T-cell (primary cell): ENCODE measurements around the gene CCER1. TPM values are rescaled to one million over a fixed set of nuclear protein-coding genes. Genes with fewer than 3 reads are reported as not detected.
A peak's percentile ranks its signal among the peaks of the same experiment; 100 is the strongest.

Experiments used
- ATAC-seq, 4 experiments: fragments of 200-7000 bp in 3 of 4; fragments of 150-1000 bp in 1 of 4; cut with Tn5 transposase; replicated peaks in 1 of 4; 1 replicate in 3 of 4; 2 replicates in 1 of 4; pipeline ENCODE4 v1.10.0; 2021; ENCODE audit warnings: moderate library complexity in 3 of 4, mild to moderate bottlenecking in 2 of 4, moderate number of reproducible peaks in 1 of 4
- CTCF ChIA-PET, 2 donors: fragments of 300-600 bp; sonication (Branson Sonifier 250); formaldehyde crosslinking; loops; one replicate each; lab custom pipeline; 2022; ENCODE audit warnings: antibody characterized with exemption in 2 of 2; lab: Charles Lee
- POLR2A ChIA-PET, 2 donors: fragments of 300-600 bp; sonication (Branson Sonifier 250); formaldehyde crosslinking; loops; one replicate each; lab custom pipeline; 2022; ENCODE audit warnings: antibody characterized with exemption in 2 of 2; lab: Charles Lee
- DNase-seq, 35 experiments: peaks; one replicate each; pipeline versions ENCODE4 v3.0.0 to v3.0.0-alpha.2; 2013 to 2023
- H3K27ac ChIP-seq: one replicate; pipeline ENCODE4 v1.5.1; 2013; ENCODE audit warnings: low read length
- H3K27me3 ChIP-seq, 2 experiments: replicated peaks in 1 of 2; 1 replicate in 1 of 2; 2 replicates in 1 of 2; pipeline versions ENCODE4 v1.6.1 to v1.7.0; 2013; ENCODE audit warnings: low read length in 1 of 2, mixed read lengths in 1 of 2; ENCODE audit not compliant: control insufficient read depth in 2 of 2, insufficient read depth in 2 of 2; ENCODE audit errors: extremely low read depth in 1 of 2
- H3K36me3 ChIP-seq, 2 donors: 1 replicate in 1 of 2; 2 replicates in 1 of 2; pipeline versions ENCODE4 v1.6.1 to v1.7.0; 2013; ENCODE audit warnings: low read length in 1 of 2; ENCODE audit not compliant: control insufficient read depth in 2 of 2, insufficient read depth in 1 of 2; ENCODE audit errors: extremely low read depth in 1 of 2
- H3K4me1 ChIP-seq, 2 experiments: 1 replicate in 1 of 2; 2 replicates in 1 of 2; pipeline versions ENCODE4 v1.6.1 to v1.7.0; 2013; ENCODE audit warnings: low read length in 2 of 2, mixed read lengths in 1 of 2; ENCODE audit not compliant: insufficient read depth in 2 of 2, control insufficient read depth in 1 of 2; ENCODE audit errors: extremely low read depth in 1 of 2
- H3K4me3 ChIP-seq, 2 donors: 1 replicate in 1 of 2; 2 replicates in 1 of 2; pipeline versions ENCODE4 v1.5.1 to v1.7.0; 2013; ENCODE audit warnings: mild to moderate bottlenecking in 2 of 2, low read length in 1 of 2, moderate library complexity in 1 of 2; ENCODE audit not compliant: control insufficient read depth in 1 of 2; ENCODE audit errors: extremely low read depth in 1 of 2
- H3K9me3 ChIP-seq: 2 replicates; pipeline ENCODE4 v1.7.0; 2013
- H3K27ac Mint-ChIP-seq, 2 donors: one replicate each; pipeline ENCODE4 v1.8.0; 2020 to 2021; ENCODE audit warnings: mild to moderate bottlenecking in 2 of 2, mixed read lengths in 2 of 2
- H3K27me3 Mint-ChIP-seq, 2 donors: one replicate each; pipeline ENCODE4 v1.8.0; 2021 to 2022; ENCODE audit warnings: mixed read lengths in 2 of 2
- H3K36me3 Mint-ChIP-seq: one replicate; pipeline ENCODE4 v1.8.0; 2021; ENCODE audit warnings: mixed read lengths
- H3K4me1 Mint-ChIP-seq, 3 donors: one replicate each; pipeline ENCODE4 v1.8.0; 2020 to 2022; ENCODE audit warnings: mixed read lengths in 3 of 3, mild to moderate bottlenecking in 1 of 3
- H3K4me3 Mint-ChIP-seq, 3 donors: one replicate each; pipeline ENCODE4 v1.8.0; 2020 to 2022; ENCODE audit warnings: mild to moderate bottlenecking in 3 of 3, mixed read lengths in 3 of 3, moderate library complexity in 3 of 3
- H3K9me3 Mint-ChIP-seq, 3 donors: one replicate each; pipeline ENCODE4 v1.8.0; 2020 to 2022; ENCODE audit warnings: mixed read lengths in 3 of 3
- whole genome bisulfite sequencing: methylation state at CpG from one replicate; pipeline ENCODE4 v1.1.5; 2013; ENCODE audit warnings: missing lambda C conversion rate; ENCODE audit not compliant: insufficient coverage; 5-methylcytosine and 5-hydroxymethylcytosine counted together
- total RNA-seq, 35 experiments: library from RNA in 6 of 35; stranded (reverse) in 6 of 35; fragments of 120-200 nt in 1 of 35; gene quantifications; one replicate each; pipeline versions ENCODE4 v1.2.1 to v1.2.4 and lab custom pipeline; 2013 to 2026

The CCER1 gene
- total RNA-seq, 5 donors from 2014 or later (not counting 1 experiment from before 2014, with no cell fraction given): not detected

DNA sequence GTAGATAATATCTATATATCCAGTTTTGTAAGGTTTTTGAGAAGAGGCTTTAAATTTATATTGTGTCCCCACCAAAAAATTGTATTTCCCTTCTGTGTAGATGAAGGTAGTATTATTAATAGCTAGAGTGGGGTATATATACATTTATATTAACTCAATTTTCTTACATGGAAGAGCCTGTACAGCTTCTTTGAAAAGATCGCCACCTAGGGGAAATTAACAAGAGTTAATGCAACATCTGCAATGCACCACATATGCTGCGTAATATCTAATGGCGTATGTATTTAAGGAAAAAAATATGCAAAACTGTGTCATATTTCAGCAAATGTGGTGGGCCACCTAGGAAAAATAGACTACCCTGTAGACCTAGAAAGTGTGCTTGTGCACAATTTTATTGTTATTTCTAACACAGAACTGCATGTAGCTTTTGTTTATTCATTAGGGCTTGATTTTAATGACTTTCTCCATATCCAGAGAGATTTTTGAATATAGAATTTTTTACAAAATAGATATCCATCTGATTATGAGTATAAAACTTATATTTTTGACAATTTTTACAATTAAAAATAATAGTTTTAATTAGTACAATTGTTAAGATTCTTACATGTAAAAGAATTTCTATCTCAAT lies 14.0 kb downstream of the CCER1 start:
- Histone ChIP-seq H3K27me3 (peaks cover 0 to 7% of the 10 kb centered on the region in 2 experiments), H3K9me3 (no peaks in the 10 kb centered on the region), H3K36me3 (no peaks in the 10 kb centered on the region), H3K4me1 (no peaks in the 10 kb centered on the region), H3K27ac (no peak overlapping the region), H3K4me3 (no peak overlapping the region)
- ATAC-seq: no peak
- peaks cover 8 to 9% of the 10 kb centered on the region in 2 donors for H3K27me3 Mint-ChIP-seq
- H3K4me3 Mint-ChIP-seq: no peak overlapping the region
- H3K36me3 Mint-ChIP-seq: no peaks in the 10 kb centered on the region
- H3K27ac Mint-ChIP-seq: no peak overlapping the region
- no peaks in the 10 kb centered on the region for H3K9me3 Mint-ChIP-seq
- H3K4me1 Mint-ChIP-seq: no peaks in the 10 kb centered on the region
- CTCF ChIA-PET: interaction anchor here (0.7 to 1.1 kb wide), 5 partner anchors 8 to 1398 kb away, joined by 3 to 4 read pairs (median 3); no protein-coding TSS in a partner anchor
- POLR2A ChIA-PET: interaction anchor here in 1 of 2 donors (0.7 kb wide), 1 partner anchor 1326 kb away, joined by 4 read pairs; no protein-coding TSS in a partner anchor
- peak in 1 of 35 experiments; percentile 25 for DNase-seq
- WGBS: no CpG with 5 or more reads among the region's 3 CpGs

DNA sequence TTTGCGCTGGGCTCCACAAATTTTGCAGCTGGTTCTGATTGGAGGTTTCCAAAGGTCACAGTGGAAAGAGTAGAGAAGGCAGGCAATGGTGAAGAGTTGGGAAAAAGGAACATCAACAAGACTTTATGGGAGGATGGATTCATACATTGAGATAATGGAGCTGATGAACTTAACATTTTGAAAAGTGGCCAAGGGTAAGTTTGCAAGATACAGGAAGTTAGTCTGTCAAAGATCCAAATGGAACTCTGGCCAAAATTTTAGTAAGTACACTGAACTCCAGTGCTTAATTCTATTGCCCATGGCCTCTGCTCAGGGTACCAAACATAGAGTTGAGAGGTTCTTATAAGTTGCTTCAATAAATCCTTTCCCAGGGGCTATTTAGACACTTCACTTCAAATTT lies 15.6 kb downstream of the CCER1 start:
- no peaks in the 10 kb centered on the region for H3K9me3 Mint-ChIP-seq
- no peak overlapping the region for H3K4me3 Mint-ChIP-seq
- Histone ChIP-seq H3K4me3 (no peak overlapping the region), H3K4me1 (no peaks in the 10 kb centered on the region), H3K9me3 (no peaks in the 10 kb centered on the region), H3K27me3 (peaks cover 0 to 7% of the 10 kb centered on the region in 2 experiments), H3K36me3 (no peaks in the 10 kb centered on the region), H3K27ac (no peak overlapping the region)
- CTCF ChIA-PET: interaction anchor here in 1 of 2 donors (0.7 kb wide), 1 partner anchor 647 kb away, joined by 5 read pairs; no protein-coding TSS in a partner anchor
- POLR2A ChIA-PET: no interaction called here
- H3K27me3 Mint-ChIP-seq: peaks cover 12 to 14% of the 10 kb centered on the region in 2 donors
- no peaks in the 10 kb centered on the region for H3K36me3 Mint-ChIP-seq
- ATAC-seq: no peak
- no peaks in the 10 kb centered on the region for H3K4me1 Mint-ChIP-seq
- WGBS: 80% methylated on average over 1 of the region's 1 CpG
- DNase-seq: no peak
- no peak overlapping the region for H3K27ac Mint-ChIP-seq

DNA sequence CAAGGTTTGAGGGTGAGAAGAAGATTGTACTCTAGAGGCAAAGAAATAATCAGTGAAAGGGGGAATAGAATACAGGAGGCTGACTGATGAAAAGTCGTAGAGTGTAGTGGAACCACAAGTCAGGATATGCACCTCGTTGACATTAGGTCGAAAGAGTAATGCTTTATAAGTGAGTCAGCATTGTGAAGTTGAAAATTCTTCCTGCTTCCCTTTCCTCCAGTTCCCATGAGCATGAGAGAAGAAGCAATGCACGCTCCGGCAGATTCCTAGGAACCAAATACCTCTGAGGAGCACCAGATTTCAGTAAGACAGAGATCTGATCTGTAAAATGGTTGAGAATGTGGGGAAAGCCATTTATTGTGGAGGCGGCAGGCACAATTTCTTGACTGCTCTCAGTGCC lies 16.5 kb downstream of the CCER1 start:
- DNase-seq (no peak), ATAC-seq (no peak)
- no peak overlapping the region for H3K4me3 ChIP-seq
- Mint-ChIP-seq H3K4me1 (no peaks in the 10 kb centered on the region), H3K4me3 (no peak overlapping the region), H3K36me3 (no peaks in the 10 kb centered on the region), H3K27me3 (peaks cover 12 to 14% of the 10 kb centered on the region in 2 donors), H3K9me3 (no peaks in the 10 kb centered on the region), H3K27ac (no peak overlapping the region)
- H3K27me3 ChIP-seq: peaks cover 0 to 7% of the 10 kb centered on the region in 2 experiments
- WGBS: 17% methylated on average over 1 of the region's 6 CpGs
- no peaks in the 10 kb centered on the region for H3K4me1 ChIP-seq
- CTCF ChIA-PET: no interaction called here
- POLR2A ChIA-PET: no interaction called here
- H3K27ac ChIP-seq: no peak overlapping the region
- no peaks in the 10 kb centered on the region for H3K9me3 ChIP-seq
- no peaks in the 10 kb centered on the region for H3K36me3 ChIP-seq

DNA sequence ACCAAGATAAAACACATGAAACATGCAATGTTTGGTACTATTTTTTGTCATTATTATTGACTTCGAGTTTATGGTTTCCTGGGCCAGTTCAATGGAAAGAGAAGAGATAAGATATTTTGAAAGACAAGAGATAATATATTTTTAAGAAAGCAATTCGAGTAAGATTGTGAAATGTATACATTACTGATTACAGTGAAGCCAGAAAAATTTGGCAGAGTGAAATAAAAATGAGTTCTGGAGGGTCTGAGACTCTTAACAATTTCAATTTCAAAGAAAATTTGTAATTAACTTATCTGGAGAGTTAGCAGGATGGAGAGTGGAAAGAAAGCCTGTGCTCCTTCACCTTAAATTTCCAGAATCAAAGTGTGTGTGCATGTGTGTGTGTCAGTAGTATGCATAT lies 17.3 kb downstream of the CCER1 start:
- no peaks in the 10 kb centered on the region for H3K9me3 Mint-ChIP-seq
- H3K36me3 Mint-ChIP-seq: no peaks in the 10 kb centered on the region
- no peak for DNase-seq
- ChIA-PET CTCF (no interaction called here), POLR2A (no interaction called here)
- Histone ChIP-seq H3K4me3 (no peak overlapping the region), H3K36me3 (no peaks in the 10 kb centered on the region), H3K9me3 (no peaks in the 10 kb centered on the region), H3K27ac (no peak overlapping the region), H3K27me3 (peaks cover 0 to 7% of the 10 kb centered on the region in 2 experiments), H3K4me1 (no peaks in the 10 kb centered on the region)
- WGBS: 38% methylated on average over 1 of the region's 2 CpGs
- no peak overlapping the region for H3K27ac Mint-ChIP-seq
- ATAC-seq: no peak
- no peaks in the 10 kb centered on the region for H3K4me1 Mint-ChIP-seq
- peaks cover 12 to 14% of the 10 kb centered on the region in 2 donors for H3K27me3 Mint-ChIP-seq
- H3K4me3 Mint-ChIP-seq: no peak overlapping the region

DNA sequence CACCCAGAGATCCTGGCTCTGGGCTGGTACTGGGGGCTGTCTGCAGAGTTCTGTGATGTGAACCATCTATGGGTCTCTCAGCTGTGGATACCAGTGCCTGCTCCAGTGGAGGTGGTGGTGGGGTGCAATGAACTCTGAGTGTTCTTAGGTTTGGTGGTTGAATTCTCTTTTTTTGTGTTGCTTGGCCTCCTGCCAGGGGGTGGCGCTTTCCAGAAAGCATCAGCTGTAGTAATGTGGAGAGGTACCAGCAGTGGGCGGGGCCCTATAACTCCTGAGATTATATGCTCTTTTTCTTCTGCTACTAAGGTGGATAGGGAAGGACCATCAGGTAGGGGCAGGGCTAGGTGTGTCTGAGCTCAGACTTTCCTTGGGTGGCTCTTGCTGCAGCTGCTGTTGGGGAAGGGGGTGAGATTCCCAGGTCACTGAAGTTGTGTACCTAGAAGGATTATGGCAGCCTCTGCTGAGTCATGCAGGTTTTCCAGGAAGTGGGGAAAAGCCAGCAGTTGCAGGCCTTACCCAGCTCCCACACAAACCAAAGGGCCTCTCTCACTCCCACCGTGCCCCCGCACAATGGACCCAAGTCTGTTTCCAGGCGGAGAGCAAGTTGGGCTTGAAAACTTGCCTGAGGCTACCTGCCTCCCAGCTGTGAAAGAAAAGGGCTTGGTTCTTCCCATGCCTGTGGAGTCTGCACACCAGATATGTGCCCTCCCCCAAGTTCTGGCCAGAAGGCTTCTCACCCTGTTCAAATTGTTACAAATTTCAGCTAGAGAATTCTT lies 18.6 kb downstream of the CCER1 start:
- Histone ChIP-seq H3K4me1 (no peaks in the 10 kb centered on the region), H3K27ac (no peak overlapping the region), H3K4me3 (no peak overlapping the region), H3K36me3 (no peaks in the 10 kb centered on the region), H3K27me3 (peaks cover 0 to 7% of the 10 kb centered on the region in 2 experiments), H3K9me3 (no peaks in the 10 kb centered on the region)
- DNase-seq (no peak), ATAC-seq (no peak)
- ChIA-PET CTCF (interaction anchor here (1.3 to 2.0 kb wide), 2 partner anchors 8 to 10 kb away, joined by 4 to 8 read pairs; no protein-coding TSS in a partner anchor), POLR2A (interaction anchor here (0.6 kb wide), 2 partner anchors 138 to 140 kb away, joined by 3 to 6 read pairs; no protein-coding TSS in a partner anchor)
- no peak overlapping the region for H3K4me3 Mint-ChIP-seq
- no peak overlapping the region for H3K27ac Mint-ChIP-seq
- WGBS: 91% methylated on average over 4 of the region's 5 CpGs
- peaks cover 12 to 14% of the 10 kb centered on the region in 2 donors for H3K27me3 Mint-ChIP-seq
- no peaks in the 10 kb centered on the region for H3K4me1 Mint-ChIP-seq
- no peaks in the 10 kb centered on the region for H3K36me3 Mint-ChIP-seq
- H3K9me3 Mint-ChIP-seq: no peaks in the 10 kb centered on the region

DNA sequence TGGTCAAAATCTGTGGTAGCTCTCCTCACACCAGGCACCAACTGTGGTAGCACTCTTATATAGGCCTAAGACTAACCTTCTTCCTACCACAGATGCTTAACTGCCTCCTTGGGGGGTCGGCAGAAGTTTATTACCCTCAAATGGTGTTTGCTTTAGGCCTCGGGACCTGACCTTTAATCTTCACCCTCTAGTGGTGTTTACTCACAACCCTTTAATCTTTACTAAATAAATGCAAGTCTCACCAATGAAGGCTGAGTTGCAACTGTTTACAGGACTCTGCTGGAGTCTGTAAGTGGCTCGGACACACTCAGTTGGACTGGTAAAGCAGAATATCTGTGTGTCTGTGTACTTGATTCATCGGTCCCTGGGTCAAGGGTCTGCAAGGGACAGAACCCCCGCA lies 29.4 kb downstream of the CCER1 start:
- H3K27ac ChIP-seq: no peak overlapping the region
- Mint-ChIP-seq H3K36me3 (no peaks in the 10 kb centered on the region), H3K9me3 (peaks cover 7 to 20% (median 10%) of the 10 kb centered on the region in 3 donors), H3K4me3 (no peak overlapping the region), H3K27me3 (peaks cover 0 to 10% of the 10 kb centered on the region in 2 donors), H3K27ac (no peak overlapping the region), H3K4me1 (no peaks in the 10 kb centered on the region)
- peaks cover 0 to 3% of the 10 kb centered on the region in 2 experiments for H3K27me3 ChIP-seq
- no peak overlapping the region for H3K4me3 ChIP-seq
- H3K9me3 ChIP-seq: no peaks in the 10 kb centered on the region
- no peaks in the 10 kb centered on the region for H3K4me1 ChIP-seq
- ChIA-PET POLR2A (interaction anchor here in 1 of 2 donors (0.5 kb wide), 1 partner anchor 15 kb away, joined by 6 read pairs; no protein-coding TSS in a partner anchor), CTCF (no interaction called here)
- no peak for DNase-seq
- 80% methylated on average over 1 of the region's 5 CpGs for WGBS
- ATAC-seq: no peak
- H3K36me3 ChIP-seq: no peaks in the 10 kb centered on the region
